Natural killer cell (primary cell): ENCODE data around the gene IQSEC1. TPM values are rescaled to one million over a fixed set of nuclear protein-coding genes. Genes with fewer than 3 reads are reported as not detected.

Source experiments
- ATAC-seq, 3 donors: fragments of 150-1000 bp in 2 of 3; fragments of 200-7000 bp in 1 of 3; cut with Tn5 transposase; 1 replicate in 1 of 3; 2 replicates in 2 of 3; pipeline ENCODE4 v1.10.0; 2021; ENCODE audit warnings: mild to moderate bottlenecking in 2 of 3, moderate library complexity in 2 of 3
- DNase-seq, 2 donors: peaks; one replicate each; pipeline versions ENCODE4 v3.0.0 to v3.0.0-alpha.2; 2013 to 2021; ENCODE audit warnings: mixed read lengths in 1 of 2
- H3K27ac ChIP-seq: one replicate; pipeline ENCODE4 v1.5.1; 2013; ENCODE audit warnings: mild to moderate bottlenecking, low read length
- H3K27me3 ChIP-seq: one replicate; pipeline ENCODE4 v1.6.1; 2013; ENCODE audit warnings: low read length; ENCODE audit not compliant: control insufficient read depth, insufficient read depth
- H3K36me3 ChIP-seq: one replicate; pipeline ENCODE4 v1.6.1; 2013; ENCODE audit warnings: low read length; ENCODE audit not compliant: control insufficient read depth, insufficient read depth
- H3K4me1 ChIP-seq: one replicate; pipeline ENCODE4 v1.6.1; 2013; ENCODE audit warnings: low read length; ENCODE audit not compliant: control insufficient read depth, insufficient read depth
- H3K4me3 ChIP-seq: one replicate; pipeline ENCODE4 v1.5.1; 2013; ENCODE audit warnings: low read length
- H3K9me3 ChIP-seq: one replicate; pipeline ENCODE4 v1.6.1; 2013; ENCODE audit warnings: low read length; ENCODE audit not compliant: control insufficient read depth, insufficient read depth
- H3K27ac Mint-ChIP-seq, 2 donors: one replicate each; pipeline ENCODE4 v1.8.0; 2022; ENCODE audit warnings: mild to moderate bottlenecking in 2 of 2, mixed read lengths in 2 of 2, moderate library complexity in 1 of 2
- H3K27me3 Mint-ChIP-seq, 2 donors: one replicate each; pipeline ENCODE4 v1.8.0; 2022; ENCODE audit warnings: low read depth in 2 of 2, mixed read lengths in 2 of 2
- H3K36me3 Mint-ChIP-seq: one replicate; pipeline ENCODE4 v1.8.0; 2022; ENCODE audit warnings: mixed read lengths
- H3K4me1 Mint-ChIP-seq, 2 donors: one replicate each; pipeline ENCODE4 v1.8.0; 2022; ENCODE audit warnings: mixed read lengths in 2 of 2
- H3K4me3 Mint-ChIP-seq: one replicate; pipeline ENCODE4 v1.8.0; 2022; ENCODE audit warnings: mild to moderate bottlenecking, moderate library complexity, mixed read lengths
- H3K9me3 Mint-ChIP-seq, 2 donors: one replicate each; pipeline ENCODE4 v1.8.0; 2022; ENCODE audit warnings: mixed read lengths in 2 of 2
- CTCF ChIP-seq: fragments of 200-600 bp; IDR thresholded peaks from one replicate; pipeline ENCODE4 v1.8.0; 2022; ENCODE audit warnings: antibody characterized with exemption
- WGBS: methylation state at CpG from one replicate; pipeline ENCODE4 v1.1.7; 2013; ENCODE audit warnings: missing lambda C conversion rate; ENCODE audit not compliant: insufficient coverage; 5-methylcytosine and 5-hydroxymethylcytosine counted together
- intact Hi-C: fragments of 100-400 bp; cut with micrococcal nuclease; formaldehyde crosslinking; loops from one replicate; pipeline ENCODE4 v1.14.2; 2022
- total RNA-seq, 4 donors: library from RNA; stranded (reverse); fragments of 120-200 nt in 1 of 4; gene quantifications; one replicate each; pipeline versions ENCODE4 v1.2.3 to v1.2.4, GENCODE V29; 2013 to 2022

The IQSEC1 gene
- total RNA-seq, 3 donors from 2014 or later (not counting 1 experiment from before 2014, with no cell fraction given) = 124 to 189 (median 138) TPM

DNA sequence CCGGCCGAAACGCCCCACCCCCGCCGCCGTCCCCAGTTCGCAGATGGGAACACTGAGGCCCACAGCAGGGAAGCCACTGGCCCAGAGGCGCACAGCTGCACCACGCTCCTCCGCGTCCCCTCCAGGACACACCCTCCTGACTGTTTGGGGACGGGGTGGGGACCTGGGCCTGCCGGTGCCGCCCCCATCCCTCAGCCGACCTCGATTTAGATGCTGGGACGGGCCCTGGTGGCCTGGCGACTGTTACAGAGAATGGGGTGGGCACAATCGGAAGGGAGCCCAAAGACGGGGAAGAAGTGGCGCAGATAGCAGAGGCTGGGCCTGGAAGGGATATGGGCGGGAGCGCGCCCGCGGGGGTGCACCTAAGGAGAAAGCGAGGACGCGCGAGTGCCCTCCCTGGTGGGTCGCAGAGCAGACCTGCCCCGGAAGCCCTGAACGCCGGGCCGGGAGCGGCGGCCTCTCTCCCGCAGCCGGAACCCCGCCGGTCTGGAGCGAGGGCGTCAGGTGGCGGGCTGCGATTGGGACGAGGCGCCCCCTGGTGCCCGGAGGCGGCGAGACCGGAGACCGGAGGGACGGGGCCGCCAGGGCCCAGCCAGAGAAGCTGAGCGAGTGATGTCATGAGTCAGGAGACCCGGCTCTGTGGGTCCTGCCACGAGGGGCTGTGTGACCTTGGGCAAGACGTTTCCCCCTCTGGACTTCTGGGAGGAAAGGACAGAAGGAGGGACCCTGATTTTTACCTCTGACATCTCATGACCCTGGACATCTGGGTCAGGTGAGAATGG is 78.4 kb downstream of the IQSEC1 start:
- H3K9me3 Mint-ChIP-seq = no peaks in the 10 kb centered on the region
- DNase-seq (peak; percentile 88 to 91), ATAC-seq (peak; percentile 82 to 87 (median 85))
- H3K36me3 ChIP-seq = peaks cover 12% of the 10 kb centered on the region
- H3K4me1 ChIP-seq = peaks cover 70% of the 10 kb centered on the region
- H3K36me3 Mint-ChIP-seq = no peaks in the 10 kb centered on the region
- no peaks in the 10 kb centered on the region for H3K9me3 ChIP-seq
- peak overlapping the region; percentile 93 for H3K27ac ChIP-seq
- WGBS = under 1% methylated on average over 58 of the region's 58 CpGs
- intact Hi-C loops = loop anchor here (2.0 to 10.0 kb wide), 3 partner anchors 16 to 50 kb away; no protein-coding TSS in a partner anchor
- H3K27me3 Mint-ChIP-seq = no peaks in the 10 kb centered on the region
- no peaks in the 10 kb centered on the region for H3K27me3 ChIP-seq
- H3K27ac Mint-ChIP-seq = peak overlapping the region; percentile 90 to 96
- H3K4me3 Mint-ChIP-seq = peak overlapping the region; percentile 98
- H3K4me3 ChIP-seq = peak overlapping the region; percentile 82
- TF ChIP-seq CTCF = peak; percentile 93
- H3K4me1 Mint-ChIP-seq = peaks cover 55 to 70% of the 10 kb centered on the region in 2 donors

- ATAC-seq (peak; percentile 19 to 31 (median 23)), DNase-seq (peak in 1 of 2 donors; percentile 23)
- H3K4me3 ChIP-seq = peak overlapping the region; percentile 82
- intact Hi-C loops = loop anchor here (2.0 to 10.0 kb wide), 3 partner anchors 17 to 51 kb away; no protein-coding TSS in a partner anchor
- Mint-ChIP-seq H3K36me3 (no peaks in the 10 kb centered on the region), H3K27ac (peak overlapping the region; percentile 90 to 96), H3K4me3 (peak overlapping the region; percentile 98), H3K4me1 (peaks cover 53 to 68% of the 10 kb centered on the region in 2 donors), H3K27me3 (no peaks in the 10 kb centered on the region), H3K9me3 (no peaks in the 10 kb centered on the region)
- peaks cover 12% of the 10 kb centered on the region for H3K36me3 ChIP-seq
- peak overlapping the region; percentile 93 for H3K27ac ChIP-seq
- no peaks in the 10 kb centered on the region for H3K9me3 ChIP-seq
- WGBS = 1% methylated on average over 25 of the region's 25 CpGs
- H3K27me3 ChIP-seq = no peaks in the 10 kb centered on the region
- H3K4me1 ChIP-seq = peaks cover 68% of the 10 kb centered on the region
- no peak for TF ChIP-seq CTCF
Measured at GRCh38 chr3:12994357-12994606, 78.9 kb downstream of the IQSEC1 start.

DNA sequence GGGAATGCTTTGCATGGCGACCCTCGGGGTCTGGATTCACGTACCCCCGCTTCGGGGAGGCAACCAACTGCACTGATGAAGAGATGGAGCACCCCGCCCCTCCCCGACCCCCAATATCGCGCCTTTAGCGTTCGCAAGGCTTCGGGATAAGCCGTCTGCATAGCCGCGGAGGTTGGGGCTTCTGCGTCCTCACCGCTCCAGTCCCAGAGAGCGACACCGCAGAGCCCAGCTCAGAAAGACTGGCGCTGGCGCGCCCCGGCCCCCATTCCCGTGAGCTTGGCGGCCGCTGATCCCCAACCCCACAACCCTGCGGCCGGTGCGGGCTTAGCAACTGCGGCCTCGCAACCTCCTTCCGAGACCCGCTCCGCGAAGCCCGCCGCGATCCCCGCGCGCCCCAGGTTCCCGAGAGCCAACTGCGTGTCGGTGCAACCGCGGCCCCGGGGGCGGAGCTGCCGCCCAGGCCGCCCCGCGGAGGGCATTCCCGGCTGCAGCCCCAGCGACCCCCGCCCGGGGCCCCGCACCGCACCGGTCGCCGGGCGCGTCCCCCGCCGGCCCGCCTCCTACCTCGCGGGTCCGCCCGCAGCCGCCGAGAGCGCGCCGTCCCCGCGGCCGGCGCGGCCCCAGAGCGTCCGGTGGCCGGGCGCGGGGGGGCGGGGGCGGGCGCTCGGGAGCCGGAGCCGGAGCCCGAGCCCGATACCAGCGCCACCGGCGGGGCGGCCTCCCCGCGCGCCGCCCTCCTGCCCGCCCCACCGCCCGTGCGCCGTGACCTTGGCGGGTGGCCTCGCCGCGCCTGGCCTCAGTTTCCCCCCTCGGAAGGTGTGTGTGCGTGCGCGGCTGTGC is 79.5 kb downstream of the IQSEC1 start:
- H3K27me3 ChIP-seq = no peaks in the 10 kb centered on the region
- no peaks in the 10 kb centered on the region for H3K9me3 Mint-ChIP-seq
- H3K27me3 Mint-ChIP-seq = no peaks in the 10 kb centered on the region
- H3K4me3 Mint-ChIP-seq = peak overlapping the region; percentile 98
- TF ChIP-seq CTCF = no peak
- H3K27ac Mint-ChIP-seq = peak overlapping the region in 1 of 2 donors; percentile 96
- no peaks in the 10 kb centered on the region for H3K9me3 ChIP-seq
- peaks cover 53 to 68% of the 10 kb centered on the region in 2 donors for H3K4me1 Mint-ChIP-seq
- ATAC-seq (peak; percentile 8 to 26 (median 25)), DNase-seq (peak; percentile 47)
- H3K36me3 Mint-ChIP-seq = no peaks in the 10 kb centered on the region
- peak overlapping the region; percentile 82 for H3K4me3 ChIP-seq
- H3K36me3 ChIP-seq = peaks cover 12% of the 10 kb centered on the region
- peaks cover 67% of the 10 kb centered on the region for H3K4me1 ChIP-seq
- intact Hi-C loops = loop anchor here (2.0 to 10.0 kb wide), 3 partner anchors 17 to 51 kb away; no protein-coding TSS in a partner anchor
- WGBS = under 1% methylated on average over 114 of the region's 114 CpGs
- peak overlapping the region; percentile 33 for H3K27ac ChIP-seq
